GM18519 (cell line): ENCODE measurements around the gene WDR48.

ENCODE experiments used
- ATAC-seq: cut with Tn5 transposase; IDR thresholded peaks from one replicate; pipeline ENCODE4 v1.9.1; 2021; ENCODE audit warnings: mild to moderate bottlenecking, moderate library complexity; ENCODE audit not compliant: unreplicated experiment, low FRiP score

The WDR48 gene

DNA sequence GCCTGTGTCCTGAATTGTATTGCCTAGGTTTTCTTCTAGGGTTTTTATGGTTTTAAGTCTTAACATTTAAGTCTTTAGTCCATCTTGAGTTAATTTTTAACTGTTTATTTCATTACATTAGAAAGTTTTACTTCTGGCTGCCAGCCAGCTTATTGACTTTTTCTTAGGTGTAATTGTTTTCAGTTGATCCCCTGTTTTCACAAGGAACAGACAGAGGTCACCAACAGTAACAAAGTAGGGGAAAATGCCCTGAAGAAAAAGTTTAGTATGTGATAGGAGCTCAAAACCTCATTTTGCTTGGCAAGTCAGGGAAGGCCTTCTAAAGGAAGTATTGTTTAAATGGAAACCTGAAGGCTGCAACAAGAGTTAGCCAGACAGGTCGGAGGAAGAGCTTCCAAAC, 10.4 kb downstream of the WDR48 start:
- no peak for ATAC-seq

DNA sequence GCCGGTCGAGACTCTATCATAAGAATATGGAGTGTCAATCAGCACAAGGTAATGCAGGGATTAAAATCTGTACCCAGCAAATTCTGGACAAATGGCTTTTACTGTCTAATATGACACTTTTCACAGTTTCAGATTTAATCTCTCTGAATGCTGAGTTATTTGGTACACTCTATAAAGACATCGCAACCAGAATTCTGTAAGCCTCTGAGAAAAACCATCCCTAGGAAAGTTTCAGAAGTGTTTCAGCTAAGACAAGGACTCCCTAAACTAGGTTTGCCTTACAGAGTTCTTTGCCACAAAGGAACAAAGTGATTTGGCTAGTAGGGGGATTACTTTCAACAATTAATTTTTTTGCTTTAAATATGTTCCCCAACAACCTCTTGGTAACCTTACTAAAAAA, 11.3 kb downstream of the WDR48 start:
- ATAC-seq, result no peak

DNA sequence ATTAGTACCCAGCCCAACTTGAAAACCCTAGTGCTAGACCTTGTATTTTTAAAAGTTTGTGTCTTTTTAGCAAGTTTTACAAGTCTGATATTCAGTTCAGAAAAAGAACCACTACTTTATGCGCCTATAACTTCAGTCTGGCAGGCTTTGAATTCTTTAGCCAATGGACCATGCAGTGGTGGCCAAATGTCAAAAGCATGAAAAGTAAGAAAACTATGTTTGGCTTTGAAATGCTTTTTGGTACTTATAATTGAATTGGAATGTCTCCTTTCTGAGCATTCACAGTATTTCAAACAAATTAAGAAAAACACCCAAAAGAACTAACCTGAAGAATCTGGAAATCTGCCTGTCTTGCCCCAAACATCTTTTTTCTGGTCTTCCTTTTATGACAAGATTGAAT, 12.8 kb downstream of the WDR48 start:
- ATAC-seq, result no peak

DNA sequence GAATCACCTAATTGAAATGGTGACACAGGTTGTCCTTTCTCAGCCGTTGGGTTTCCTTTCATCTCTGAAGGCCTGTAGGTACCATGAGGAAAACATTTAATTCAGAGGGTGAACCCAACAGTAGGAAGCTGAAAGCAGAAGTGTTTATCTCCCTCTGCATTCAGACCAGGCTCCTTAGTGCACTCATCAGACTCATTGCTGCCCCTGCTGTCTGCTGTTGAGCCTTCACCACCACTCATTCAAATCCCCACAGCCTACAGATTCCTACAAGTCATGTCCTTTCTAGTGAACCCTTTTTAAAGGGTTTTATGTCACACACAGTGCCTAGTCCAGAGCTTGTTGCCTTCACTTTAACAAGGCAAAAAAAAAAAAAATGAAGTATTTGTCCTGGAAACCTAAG, 13.4 kb downstream of the WDR48 start:
- ATAC-seq, result peak; percentile 97

DNA sequence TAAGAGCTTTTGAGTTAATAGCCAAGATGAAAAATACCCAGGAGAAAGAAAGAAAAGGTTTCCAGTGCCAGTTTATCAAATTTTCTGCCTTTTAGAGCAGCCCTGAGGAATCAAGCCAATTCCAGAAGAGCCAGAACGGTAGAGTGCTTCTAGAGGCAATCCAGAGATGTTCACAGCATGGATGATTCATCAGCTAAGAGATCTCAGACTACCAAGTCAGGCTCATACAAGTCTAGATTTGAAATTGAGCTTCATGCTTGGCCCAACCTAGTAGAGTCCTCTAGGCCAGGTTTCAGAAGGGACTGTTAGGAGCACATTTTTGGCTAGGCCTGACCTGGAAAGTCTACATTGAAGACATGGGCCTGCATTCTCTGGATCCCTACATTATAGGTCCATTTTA, 15.5 kb downstream of the WDR48 start:
- ATAC-seq, result no peak

DNA sequence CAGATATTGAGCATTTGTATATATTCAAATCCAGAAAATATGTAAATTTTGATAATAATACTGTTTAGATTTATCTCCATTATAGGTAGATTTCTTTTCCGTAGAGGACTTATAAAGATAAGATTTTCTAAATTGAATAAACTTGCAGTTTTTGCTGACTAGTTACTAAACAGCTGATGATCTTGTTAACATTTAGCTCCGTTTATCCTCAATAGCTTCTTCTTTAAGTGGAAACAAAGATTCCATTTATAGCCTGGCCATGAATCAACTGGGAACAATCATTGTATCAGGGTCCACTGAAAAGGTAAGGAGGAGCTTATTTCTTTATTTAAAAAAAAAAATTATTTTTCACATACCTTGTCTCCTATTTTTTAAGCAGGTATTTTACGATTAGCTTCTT, 16.7 kb downstream of the WDR48 start:
- no peak for ATAC-seq

DNA sequence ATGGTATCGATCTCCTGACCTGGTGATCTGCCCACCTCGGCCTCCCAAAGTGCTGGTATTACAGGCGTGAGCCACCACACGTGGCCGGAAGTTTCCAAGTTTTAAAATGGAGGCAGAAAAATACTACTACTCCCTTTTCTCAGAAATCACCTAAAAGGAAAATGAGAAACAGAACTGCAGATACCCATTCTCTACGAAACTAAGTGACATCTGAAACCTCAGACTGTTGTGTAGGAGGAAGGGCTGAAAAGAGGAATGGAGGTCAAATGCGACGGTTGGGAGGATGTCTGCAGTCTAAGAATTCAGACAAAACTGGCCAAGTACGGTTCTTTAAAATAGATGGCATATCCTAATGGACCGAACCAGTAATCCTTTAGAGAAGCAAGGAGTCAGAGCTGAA, 24.1 kb downstream of the WDR48 start:
- no peak for ATAC-seq

DNA sequence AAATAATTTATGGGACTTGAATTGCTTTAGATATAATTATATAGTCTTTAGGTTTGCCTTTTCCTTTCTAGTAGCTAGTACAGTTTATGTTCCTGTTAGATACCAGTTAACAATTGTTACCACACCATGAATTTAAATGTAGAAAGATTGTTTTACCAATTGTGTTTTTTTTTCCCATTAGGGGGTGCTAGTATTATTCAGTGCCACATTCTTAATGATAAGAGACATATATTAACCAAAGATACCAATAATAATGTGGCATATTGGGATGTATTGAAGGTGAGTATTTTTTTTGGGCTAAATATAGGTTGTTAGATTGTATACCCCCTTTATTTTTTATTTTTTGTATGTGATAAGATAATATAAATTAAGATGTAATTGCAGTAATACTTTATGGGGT, 27.7 kb downstream of the WDR48 start:
- no peak for ATAC-seq

DNA sequence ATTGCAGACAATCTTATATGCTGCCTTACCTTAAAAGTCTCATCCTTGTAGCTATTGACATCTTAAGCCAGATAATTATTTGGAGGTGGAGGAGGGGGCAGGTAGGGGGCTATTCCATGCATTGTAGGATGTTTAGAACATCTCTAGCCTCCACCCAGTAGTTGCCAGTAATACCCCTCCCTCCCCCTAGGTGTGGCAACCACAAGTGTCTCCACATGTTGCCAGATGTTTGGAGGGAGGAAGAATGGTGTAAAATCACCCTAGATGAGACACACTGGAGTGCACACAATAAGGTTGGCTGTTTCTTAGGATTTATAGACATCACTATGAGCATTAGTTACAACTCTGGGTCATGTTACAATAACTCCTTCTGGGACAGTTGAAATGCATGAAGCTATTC, 28.2 kb downstream of the WDR48 start:
- ATAC-seq, result no peak

DNA sequence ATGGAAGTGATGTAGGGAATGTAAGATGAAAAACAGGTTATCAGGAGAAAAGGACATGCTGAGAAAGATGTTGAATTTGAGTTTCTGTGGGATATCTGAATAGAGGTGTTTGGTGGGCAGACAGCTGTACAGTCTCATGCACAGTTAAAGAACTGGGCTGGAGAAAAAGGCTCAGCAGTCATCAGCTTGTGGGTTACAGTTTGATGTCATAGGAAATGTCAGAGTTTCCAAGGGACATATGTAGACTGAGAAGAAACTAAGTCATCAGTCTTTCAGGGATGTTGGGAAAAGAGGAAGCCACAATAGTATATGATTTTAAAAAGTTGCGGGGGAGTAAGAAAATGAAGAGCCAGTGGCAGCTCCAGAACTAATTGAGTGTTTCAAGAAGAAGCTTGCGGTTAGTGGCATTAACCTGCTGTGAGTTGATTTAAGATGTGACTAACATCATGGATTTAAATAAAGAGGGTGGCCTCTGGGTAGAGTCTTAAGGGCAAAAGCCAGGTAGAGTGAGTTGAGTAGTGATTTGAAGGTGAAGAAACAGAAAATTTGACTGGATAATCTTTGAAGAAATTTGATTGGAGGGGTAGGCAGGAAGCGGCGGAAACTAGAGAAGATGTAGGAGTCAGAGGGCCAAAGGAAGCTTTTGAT, 31.0 kb downstream of the WDR48 start:
- ATAC-seq, result no peak

DNA sequence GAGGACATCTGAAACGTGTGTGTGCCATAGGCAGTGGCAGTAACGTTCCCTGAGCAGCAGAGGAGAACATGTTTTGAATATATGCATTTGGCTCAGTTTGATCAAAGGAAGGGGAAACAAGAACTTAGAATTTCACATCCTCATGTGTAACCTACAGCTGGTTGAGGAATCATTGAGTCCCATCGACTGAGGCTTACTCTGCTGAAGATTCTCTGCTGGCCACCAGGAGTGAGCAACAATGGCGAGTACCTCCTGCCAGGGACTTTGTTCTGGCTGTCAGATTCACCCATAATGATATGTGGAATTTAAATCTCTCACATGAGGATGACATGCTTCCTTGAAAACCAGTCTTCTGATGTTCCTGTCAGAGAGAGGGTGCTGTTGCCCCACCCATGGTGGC, 34.3 kb downstream of the WDR48 start:
- ATAC-seq, result no peak

DNA sequence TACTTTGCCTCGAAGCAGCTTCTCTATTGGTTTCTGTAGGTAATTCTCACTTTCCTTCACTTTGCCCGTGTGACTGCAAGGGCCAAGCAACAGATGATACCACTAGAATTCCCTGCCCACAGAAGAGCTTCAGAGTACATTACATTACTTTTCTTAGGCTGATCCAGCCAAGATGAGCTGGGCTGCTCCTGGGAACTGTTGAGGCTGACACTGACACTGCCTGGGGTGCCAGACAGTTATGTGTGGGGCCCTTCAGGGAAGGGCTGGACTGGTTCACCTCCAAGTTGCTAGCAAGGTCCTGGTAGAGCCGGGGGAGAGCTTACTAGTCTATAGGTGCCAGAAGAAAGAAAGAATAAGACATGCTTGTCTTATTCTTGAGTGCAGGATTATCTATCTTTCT, 36.6 kb downstream of the WDR48 start:
- ATAC-seq, result no peak

DNA sequence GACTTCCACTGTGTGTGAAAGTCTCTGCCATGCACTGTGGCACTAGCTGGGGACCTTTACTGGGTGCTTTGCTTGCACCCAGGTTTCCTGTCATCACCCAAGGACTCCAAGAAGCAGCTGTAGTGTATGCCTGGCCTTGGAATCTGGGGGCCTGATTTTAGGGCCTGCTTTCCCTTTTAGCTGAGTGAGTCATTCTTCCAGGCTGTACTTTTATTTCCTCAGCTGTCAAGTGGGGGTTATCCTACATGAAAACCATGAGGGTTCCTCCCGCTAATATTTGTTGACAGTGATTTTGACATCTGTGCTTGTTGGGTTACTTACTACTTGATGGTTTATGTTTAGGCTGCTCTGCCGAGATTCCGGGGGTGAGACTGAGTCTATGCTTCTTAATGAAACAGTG, 37.1 kb downstream of the WDR48 start:
- no peak for ATAC-seq

DNA sequence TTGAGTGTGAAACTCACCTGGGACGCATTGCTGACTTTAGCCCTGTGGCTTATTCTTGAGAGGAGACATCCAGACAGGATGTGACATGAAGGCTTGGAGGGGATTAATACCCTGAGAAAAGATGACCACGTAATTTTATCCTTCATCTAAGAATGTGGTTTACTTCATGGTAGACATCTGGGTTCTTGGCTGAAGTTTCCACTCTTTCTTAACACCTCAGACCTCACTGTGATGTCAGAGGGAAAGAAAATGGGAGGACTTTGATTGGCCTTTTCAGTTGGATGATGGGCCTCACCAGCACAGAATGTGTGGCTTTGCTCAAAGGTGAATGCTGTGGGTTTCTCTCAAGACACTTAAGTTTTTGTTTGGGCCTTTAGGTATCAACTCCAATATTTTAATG, 39.1 kb downstream of the WDR48 start:
- no peak for ATAC-seq

DNA sequence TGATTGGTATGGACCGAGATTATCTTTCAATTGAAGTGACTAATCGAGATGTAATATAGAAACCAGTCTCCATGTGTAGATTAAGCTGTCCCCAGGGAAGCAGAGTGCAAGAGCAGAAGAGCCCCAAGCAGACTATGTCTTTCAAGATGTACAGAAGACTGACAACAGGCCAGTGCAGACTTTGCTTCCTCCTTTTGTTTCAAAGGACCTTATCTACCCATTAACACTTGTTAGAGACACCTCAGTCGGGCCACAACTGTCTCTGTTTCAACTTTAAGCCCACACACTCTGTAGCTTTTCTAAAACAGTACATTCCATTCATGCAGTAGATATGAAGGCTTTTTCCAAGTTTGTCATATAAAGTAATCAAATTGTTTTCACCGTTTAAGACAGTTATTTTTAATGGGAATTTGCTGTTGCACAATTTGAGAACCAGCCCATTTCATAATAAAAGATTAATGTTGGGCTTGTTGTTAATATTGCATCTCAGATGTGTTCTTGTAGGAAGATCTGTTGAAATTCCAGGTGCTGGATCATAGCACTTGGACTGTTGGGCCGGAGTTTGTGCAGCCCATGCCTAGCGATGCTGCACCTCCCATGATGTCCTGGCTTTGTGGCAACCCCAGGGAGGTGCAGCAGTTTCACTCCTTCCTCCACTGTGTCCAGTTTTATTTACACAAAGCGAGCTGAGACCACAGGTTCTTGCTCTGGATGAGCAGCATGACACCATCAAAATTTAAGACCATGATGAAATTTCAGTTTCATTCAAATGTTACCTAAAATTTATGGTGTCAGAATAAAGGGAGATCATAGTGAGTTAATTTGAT, 43.2 kb downstream of the WDR48 start:
- ATAC-seq, result no peak

DNA sequence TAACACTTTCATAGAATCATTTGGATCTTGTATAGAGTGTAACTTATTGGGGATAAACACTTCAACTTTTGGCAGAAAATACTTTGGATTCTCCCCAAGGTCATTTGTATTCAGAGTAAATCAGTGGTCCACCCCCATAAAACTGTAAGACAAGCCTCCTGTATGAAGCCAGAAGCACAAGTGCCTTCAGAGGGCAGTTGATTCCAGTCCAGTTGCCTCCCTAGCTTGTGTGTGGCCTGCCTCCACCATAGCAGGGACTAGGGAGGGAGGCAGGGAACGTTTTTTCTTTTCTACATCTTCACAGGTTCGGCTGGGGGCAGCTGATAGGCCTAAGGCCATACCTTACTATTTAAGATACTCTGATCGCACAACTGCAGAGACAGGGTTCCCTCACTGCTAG, 44.0 kb downstream of the WDR48 start:
- ATAC-seq, result no peak

DNA sequence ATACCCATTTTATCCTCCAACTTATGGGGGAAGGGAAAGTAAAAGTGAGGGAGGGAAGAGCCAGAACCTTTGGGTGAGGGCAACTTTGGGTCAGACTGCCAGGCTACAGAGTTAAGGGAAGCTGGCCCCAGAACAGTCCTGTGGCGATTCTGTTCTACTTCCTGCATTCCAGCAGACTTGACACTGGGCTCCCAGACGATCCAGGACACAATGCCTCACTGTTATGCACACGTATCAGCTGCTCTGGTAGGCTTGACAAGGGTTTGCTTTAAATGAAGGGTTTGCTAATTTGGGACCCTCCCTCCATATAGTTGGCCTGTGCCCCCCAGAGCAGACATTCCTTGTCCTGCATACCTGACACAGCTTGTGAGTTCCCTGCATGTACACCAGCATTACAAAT, 45.0 kb downstream of the WDR48 start:
- no peak for ATAC-seq

DNA sequence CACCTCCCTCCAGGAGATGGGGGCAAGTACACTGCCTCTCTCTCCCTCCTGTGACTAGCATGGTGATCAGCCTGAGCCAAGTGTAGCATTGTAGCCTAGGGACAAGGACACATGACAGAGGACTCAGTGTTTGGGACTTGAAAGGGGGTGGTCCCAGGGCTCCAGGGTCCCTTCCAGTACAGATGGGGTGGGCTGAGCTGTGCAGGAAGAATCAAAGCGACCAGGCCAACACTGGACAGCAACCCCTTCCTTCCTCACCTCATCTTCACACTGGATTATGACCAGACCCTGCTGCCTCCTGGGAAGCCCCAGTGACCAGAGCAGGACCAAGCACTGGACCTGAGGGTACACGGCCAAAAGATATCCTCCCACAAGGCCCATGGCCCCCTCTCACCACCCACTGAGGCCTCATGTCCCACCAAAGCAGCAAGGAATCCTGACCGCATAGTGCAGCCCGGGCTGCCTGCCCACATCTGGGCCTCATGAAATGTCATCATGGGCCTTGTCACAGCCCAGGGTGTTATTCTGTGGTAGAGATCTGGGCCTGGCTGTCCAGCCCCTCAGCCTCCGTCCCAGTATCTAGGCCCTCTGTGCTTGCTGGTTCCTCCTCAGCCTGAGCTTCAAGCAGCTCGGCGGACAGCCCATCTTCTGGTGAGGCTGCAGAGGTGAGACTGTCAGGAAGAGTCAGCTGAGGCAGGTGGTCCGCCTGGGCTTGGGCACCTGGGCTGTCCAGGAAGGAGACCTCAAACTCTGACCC, 46.1 kb downstream of the WDR48 start:
- ATAC-seq, result no peak

DNA sequence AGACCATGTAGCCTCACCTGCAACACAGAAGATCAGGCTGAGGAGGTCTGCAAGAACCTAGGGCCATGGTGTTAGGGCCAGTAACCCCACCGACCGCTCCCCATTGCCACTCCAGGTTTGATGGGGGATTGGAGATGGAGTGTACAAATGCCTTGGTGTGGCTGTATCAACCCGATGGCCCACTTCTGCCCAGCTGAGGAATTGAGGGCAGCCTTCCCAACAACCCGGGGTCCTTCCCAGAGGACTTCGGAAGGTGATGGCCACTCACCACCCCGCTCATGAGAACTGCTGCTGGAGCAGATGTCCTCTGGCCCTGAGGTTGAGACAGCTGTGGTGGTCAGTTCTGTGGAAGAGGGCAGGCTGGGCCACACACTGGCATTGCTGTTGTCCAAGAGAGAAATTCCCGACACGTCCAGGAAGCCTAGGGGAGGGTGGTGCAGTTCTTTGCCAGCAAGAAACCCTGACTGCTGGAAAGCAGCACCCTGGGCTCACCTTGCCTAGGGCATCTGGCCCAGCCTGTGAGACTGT, 46.7 kb downstream of the WDR48 start:
- ATAC-seq, result no peak

DNA sequence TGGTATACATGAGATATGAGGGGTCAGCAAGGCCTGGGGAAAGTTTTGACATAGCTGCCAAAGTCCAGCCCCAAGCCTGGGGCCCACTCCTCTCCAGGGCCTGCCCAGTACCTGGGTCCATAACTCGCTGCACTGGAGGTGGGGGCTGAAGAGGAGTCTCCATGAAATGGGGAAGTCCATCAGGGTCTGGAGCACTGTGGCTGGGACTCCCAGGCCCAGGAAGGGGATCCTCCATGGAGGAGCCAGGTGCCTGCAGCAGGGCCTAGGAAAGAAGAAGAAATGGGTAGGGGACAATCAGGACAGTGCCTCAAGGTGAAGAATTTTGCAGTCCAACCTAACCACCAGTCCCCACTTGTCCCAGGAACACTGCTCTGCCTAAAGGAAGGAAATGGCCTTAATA, 47.4 kb downstream of the WDR48 start:
- no peak for ATAC-seq

DNA sequence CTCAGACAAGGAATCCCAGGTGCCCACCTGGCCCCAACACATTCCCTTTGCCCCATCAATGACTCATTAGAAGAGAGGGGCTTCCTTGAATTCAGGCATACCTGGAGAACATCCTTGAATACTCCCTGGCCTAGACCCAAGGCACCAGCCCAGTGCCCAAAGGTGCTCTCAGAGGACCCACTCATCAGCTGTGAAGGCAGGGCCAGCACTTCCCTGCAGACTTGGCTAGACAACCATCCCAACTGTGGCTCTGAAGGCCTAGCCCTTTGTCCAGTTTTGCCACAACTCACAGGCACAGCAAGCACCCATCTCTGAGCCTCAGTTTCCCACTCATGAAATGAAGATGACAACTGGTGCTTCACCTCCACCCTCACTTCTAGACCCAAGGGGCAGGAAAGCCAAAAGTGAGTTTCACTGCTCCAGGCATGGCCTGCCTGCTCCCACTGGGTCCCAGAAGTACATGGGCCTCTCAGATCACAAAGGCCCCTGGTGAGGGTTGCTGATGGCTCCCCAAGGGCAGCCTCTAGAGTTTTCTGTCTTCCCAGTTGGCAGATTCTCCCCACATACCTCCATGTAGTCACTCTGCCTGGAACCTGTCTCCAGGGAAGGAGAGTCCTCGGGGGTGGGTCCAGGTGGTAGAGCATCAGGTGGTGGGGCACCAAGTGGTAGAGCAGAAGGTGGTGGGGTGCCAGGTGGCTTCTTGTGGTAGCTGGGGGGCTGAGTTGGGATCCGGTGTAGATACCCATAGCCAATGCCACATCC, 48.1 kb downstream of the WDR48 start:
- ATAC-seq, result no peak
